Activated CD4-positive, alpha-beta T cell treated with anti-CD3 and anti-CD28 coated beads for 36 hours (primary cell): ENCODE measurements around the gene TRIM44. TPM values are rescaled to one million over a fixed set of nuclear protein-coding genes. Genes with fewer than 3 reads are reported as not detected.
A peak's percentile ranks its signal among the peaks of the same experiment; 100 is the strongest.

Source experiments
- ATAC-seq: fragments of 200-7000 bp; cut with Tn5 transposase; one replicate; pipeline ENCODE4 v1.10.0; 2021; ENCODE audit warnings: mild to moderate bottlenecking, moderate library complexity
- CTCF ChIA-PET: fragments of 350-600 bp; sonication (Branson Sonifier 250); formaldehyde crosslinking; loops from one replicate; lab custom pipeline; 2021; ENCODE audit warnings: antibody characterized with exemption; lab: Charles Lee
- POLR2A ChIA-PET: fragments of 350-600 bp; sonication (Branson Sonifier 250); formaldehyde crosslinking; loops from one replicate; lab custom pipeline; 2021; ENCODE audit warnings: antibody characterized with exemption, inconsistent platforms; lab: Charles Lee
- DNase-seq: peaks from one replicate; pipeline ENCODE4 v3.0.0-alpha.2; 2020
- H3K27ac Mint-ChIP-seq: one replicate; pipeline ENCODE4 v1.8.0; 2021; ENCODE audit warnings: mixed read lengths
- H3K27me3 Mint-ChIP-seq: one replicate; pipeline ENCODE4 v1.8.0; 2021; ENCODE audit warnings: mixed read lengths
- H3K36me3 Mint-ChIP-seq: one replicate; pipeline ENCODE4 v1.8.0; 2021; ENCODE audit warnings: low read depth, mixed read lengths
- H3K4me1 Mint-ChIP-seq: one replicate; pipeline ENCODE4 v1.8.0; 2021; ENCODE audit warnings: mixed read lengths
- H3K4me3 Mint-ChIP-seq: one replicate; pipeline ENCODE4 v1.8.0; 2021; ENCODE audit warnings: mild to moderate bottlenecking, moderate library complexity, mixed read lengths
- H3K9me3 Mint-ChIP-seq: one replicate; pipeline ENCODE4 v1.8.0; 2021; ENCODE audit warnings: low read depth, mixed read lengths
- intact Hi-C, 2 experiments: fragments of 100-400 bp; cut with DNase I in 1 of 2; cut with micrococcal nuclease in 1 of 2; formaldehyde crosslinking; loops; one replicate each; pipeline versions ENCODE4 v1.14.2 to v1.15.1; 2022 to 2024; cut with DNase I, micrococcal nuclease
- total RNA-seq, 2 experiments: library from RNA; stranded (reverse); gene quantifications; one replicate each; pipeline ENCODE4 v1.2.3, GENCODE V29; 2021

TRIM44 gene
- 10 to 100 TPM; 38.1 to 39.9 TPM for total RNA-seq

- peaks cover 41% of the 10 kb centered on the region for H3K4me1 Mint-ChIP-seq
- POLR2A ChIA-PET, result no interaction called here
- H3K36me3 Mint-ChIP-seq, result peaks cover 37% of the 10 kb centered on the region
- H3K9me3 Mint-ChIP-seq, result peaks cover 30% of the 10 kb centered on the region
- peak; percentile 92 for DNase-seq
- peak; percentile 86 for ATAC-seq
- intact Hi-C loops, result loop anchor here (1.0 to 10.0 kb wide), 13 partner anchors 13 to 1928 kb away; partner anchors contain the start of genes COMMD9 (in 2 of the 2), APIP (in 1 of the 2), CAT (in 1 of the 2) and CD59 (in 1 of the 2)
- peak within 1 kb of the TSS; percentile 83 for H3K4me3 Mint-ChIP-seq
- CTCF ChIA-PET, result interaction anchor here (1.2 kb wide), 1 partner anchor 484 kb away, joined by 3 read pairs; no protein-coding TSS in a partner anchor
- peaks cover under 1% of the 10 kb centered on the region for H3K27me3 Mint-ChIP-seq
- peak within 1 kb of the TSS; percentile 97 for H3K27ac Mint-ChIP-seq
Measured at GRCh38 chr11:35662649-35663407, at the start of gene TRIM44. Gene TRIM44 (plus strand): TSS chr11:35662775. CDS start chr11:35663112, 337 bp downstream.

- DNase-seq, result no peak
- peaks cover 6% of the 10 kb centered on the region for H3K4me1 Mint-ChIP-seq
- H3K36me3 Mint-ChIP-seq, result no peaks in the 10 kb centered on the region
- no peak overlapping the region for H3K27ac Mint-ChIP-seq
- H3K4me3 Mint-ChIP-seq, result no peak overlapping the region
- H3K9me3 Mint-ChIP-seq, result no peaks in the 10 kb centered on the region
- ChIA-PET CTCF (interaction anchor here (1.0 to 2.4 kb wide), 8 partner anchors 10 to 652 kb away, joined by 3 to 13 read pairs (median 6); no protein-coding TSS in a partner anchor), POLR2A (no interaction called here)
- intact Hi-C loops, result loop anchor here (5.0 to 10.0 kb wide), 5 partner anchors 327 to 1130 kb away; partner anchors contain the start of gene LDLRAD3 (in 1 of the 2)
- H3K27me3 Mint-ChIP-seq, result peaks cover 41% of the 10 kb centered on the region
- no peak for ATAC-seq
Measured at GRCh38 chr11:35614939-35615569, 47.5 kb upstream of the TRIM44 start.

GRCh38 chr11:35615921-35616900, 46.4 kb upstream of the TRIM44 start:
- ATAC-seq (no peak), DNase-seq (peak; percentile 24)
- intact Hi-C loops, result loop anchor here (1.0 to 10.0 kb wide), 12 partner anchors 47 to 1129 kb away; partner anchors contain the start of genes LDLRAD3 (in 1 of the 2) and TRIM44 (in 1 of the 2)
- CTCF ChIA-PET, result interaction anchor here (0.6 to 2.4 kb wide), 15 partner anchors 11 to 877 kb away, joined by 3 to 13 read pairs (median 3); no protein-coding TSS in a partner anchor
- Mint-ChIP-seq H3K9me3 (no peaks in the 10 kb centered on the region), H3K4me3 (no peak overlapping the region), H3K27me3 (peaks cover 45% of the 10 kb centered on the region), H3K27ac (no peak overlapping the region), H3K4me1 (peaks cover 11% of the 10 kb centered on the region), H3K36me3 (no peaks in the 10 kb centered on the region)
- POLR2A ChIA-PET, result no interaction called here

GRCh38 chr11:35617316-35617686, 45.3 kb upstream of the TRIM44 start:
- POLR2A ChIA-PET, result no interaction called here
- H3K27ac Mint-ChIP-seq, result no peak overlapping the region
- H3K27me3 Mint-ChIP-seq, result peaks cover 50% of the 10 kb centered on the region
- H3K4me1 Mint-ChIP-seq, result peaks cover 11% of the 10 kb centered on the region
- intact Hi-C loops, result loop anchor here (2.0 to 10.0 kb wide), 7 partner anchors 46 to 1128 kb away; partner anchors contain the start of genes LDLRAD3 (in 1 of the 2) and TRIM44 (in 1 of the 2)
- ATAC-seq, result no peak
- no peaks in the 10 kb centered on the region for H3K36me3 Mint-ChIP-seq
- peak overlapping the region; percentile 55 for H3K4me3 Mint-ChIP-seq
- CTCF ChIA-PET, result interaction anchor here (0.6 to 1.3 kb wide), 3 partner anchors 626 to 1084 kb away, joined by 3 to 5 read pairs (median 3); no protein-coding TSS in a partner anchor
- no peaks in the 10 kb centered on the region for H3K9me3 Mint-ChIP-seq
- DNase-seq, result no peak

GRCh38 chr11:35617687-35618496, 44.7 kb upstream of the TRIM44 start, which contains the start of gene FJX1:
Gene FJX1 (plus strand): TSS chr11:35618460. CDS start chr11:35618637, 177 bp downstream.
- intact Hi-C loops, result loop anchor here (1.0 to 10.0 kb wide), 8 partner anchors 44 to 1127 kb away; partner anchors contain the start of genes TRIM44 (in 2 of the 2) and LDLRAD3 (in 1 of the 2)
- no peaks in the 10 kb centered on the region for H3K9me3 Mint-ChIP-seq
- no peak within 1 kb of the TSS for H3K27ac Mint-ChIP-seq
- H3K4me3 Mint-ChIP-seq, result peak within 1 kb of the TSS; percentile 55
- H3K27me3 Mint-ChIP-seq, result peaks cover 51% of the 10 kb centered on the region
- ChIA-PET CTCF (interaction anchor here (0.6 to 1.3 kb wide), 3 partner anchors 625 to 1083 kb away, joined by 3 to 5 read pairs (median 3); no protein-coding TSS in a partner anchor), POLR2A (no interaction called here)
- peaks cover 11% of the 10 kb centered on the region for H3K4me1 Mint-ChIP-seq
- ATAC-seq, result peak; percentile 15
- no peaks in the 10 kb centered on the region for H3K36me3 Mint-ChIP-seq
- DNase-seq, result peak; percentile 37

DNA sequence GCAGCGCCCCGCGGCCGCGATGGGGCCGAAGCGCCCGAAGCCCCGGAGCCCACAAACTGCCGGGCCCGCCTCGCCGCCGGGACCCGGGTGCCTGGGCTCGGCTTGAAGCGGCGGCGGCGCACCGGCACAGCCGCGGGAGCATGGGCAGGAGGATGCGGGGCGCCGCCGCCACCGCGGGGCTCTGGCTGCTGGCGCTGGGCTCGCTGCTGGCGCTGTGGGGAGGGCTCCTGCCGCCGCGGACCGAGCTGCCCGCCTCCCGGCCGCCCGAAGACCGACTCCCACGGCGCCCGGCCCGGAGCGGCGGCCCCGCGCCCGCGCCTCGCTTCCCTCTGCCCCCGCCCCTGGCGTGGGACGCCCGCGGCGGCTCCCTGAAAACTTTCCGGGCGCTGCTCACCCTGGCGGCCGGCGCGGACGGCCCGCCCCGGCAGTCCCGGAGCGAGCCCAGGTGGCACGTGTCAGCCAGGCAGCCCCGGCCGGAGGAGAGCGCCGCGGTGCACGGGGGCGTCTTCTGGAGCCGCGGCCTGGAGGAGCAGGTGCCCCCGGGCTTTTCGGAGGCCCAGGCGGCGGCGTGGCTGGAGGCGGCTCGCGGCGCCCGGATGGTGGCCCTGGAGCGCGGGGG, 44.0 kb upstream of the TRIM44 start:
- H3K4me1 Mint-ChIP-seq, result peaks cover 11% of the 10 kb centered on the region
- peak; percentile 54 for ATAC-seq
- no peaks in the 10 kb centered on the region for H3K9me3 Mint-ChIP-seq
- intact Hi-C loops, result loop anchor here (1.0 to 10.0 kb wide), 6 partner anchors 44 to 1126 kb away; partner anchors contain the start of genes LDLRAD3 (in 1 of the 2) and TRIM44 (in 1 of the 2)
- no peaks in the 10 kb centered on the region for H3K36me3 Mint-ChIP-seq
- H3K27me3 Mint-ChIP-seq, result peaks cover 53% of the 10 kb centered on the region
- POLR2A ChIA-PET, result no interaction called here
- no peak overlapping the region for H3K4me3 Mint-ChIP-seq
- H3K27ac Mint-ChIP-seq, result no peak overlapping the region
- DNase-seq, result peak; percentile 58
- CTCF ChIA-PET, result interaction anchor here (1.3 to 2.1 kb wide), 2 partner anchors 204 to 647 kb away, joined by 5 to 16 read pairs; no protein-coding TSS in a partner anchor

GRCh38 chr11:35619116-35619854, 43.3 kb upstream of the TRIM44 start:
- no peaks in the 10 kb centered on the region for H3K36me3 Mint-ChIP-seq
- intact Hi-C loops, result loop anchor here (5.0 to 10.0 kb wide), 5 partner anchors 323 to 1126 kb away; partner anchors contain the start of gene LDLRAD3 (in 1 of the 2)
- H3K27ac Mint-ChIP-seq, result no peak overlapping the region
- H3K4me3 Mint-ChIP-seq, result peak overlapping the region; percentile 59
- H3K9me3 Mint-ChIP-seq, result no peaks in the 10 kb centered on the region
- H3K4me1 Mint-ChIP-seq, result peaks cover 11% of the 10 kb centered on the region
- DNase-seq (peak; percentile 32), ATAC-seq (peak; percentile 64)
- H3K27me3 Mint-ChIP-seq, result peaks cover 57% of the 10 kb centered on the region
- ChIA-PET POLR2A (no interaction called here), CTCF (interaction anchor here (0.6 to 2.1 kb wide), 6 partner anchors 14 to 903 kb away, joined by 3 to 16 read pairs (median 3); no protein-coding TSS in a partner anchor)

GRCh38 chr11:35619855-35620640, 42.5 kb upstream of the TRIM44 start:
- Mint-ChIP-seq H3K36me3 (no peaks in the 10 kb centered on the region), H3K4me3 (peak overlapping the region; percentile 59), H3K9me3 (no peaks in the 10 kb centered on the region), H3K4me1 (peaks cover 11% of the 10 kb centered on the region), H3K27me3 (peaks cover 56% of the 10 kb centered on the region), H3K27ac (no peak overlapping the region)
- ChIA-PET CTCF (interaction anchor here (0.6 to 2.1 kb wide), 7 partner anchors 13 to 902 kb away, joined by 3 to 16 read pairs (median 3); no protein-coding TSS in a partner anchor), POLR2A (interaction anchor here (0.7 kb wide), 1 partner anchor 573 kb away, joined by 3 read pairs; no protein-coding TSS in a partner anchor)
- intact Hi-C loops, result loop anchor here (5.0 to 10.0 kb wide), 5 partner anchors 322 to 1125 kb away; partner anchors contain the start of gene LDLRAD3 (in 1 of the 2)
- DNase-seq (peak; percentile 12), ATAC-seq (no peak)
